Fibroblast of lung (primary cell): ENCODE results near the gene RPL9. TPM values are rescaled to one million over a fixed set of nuclear protein-coding genes. Genes with fewer than 3 reads are reported as not detected.

Experiments
- DNase-seq, 2 donors: peaks; one replicate each; pipeline versions ENCODE4 v3.0.0 to v3.0.0-alpha.2; 2010; ENCODE audit warnings: low read depth in 2 of 2
- H2AFZ ChIP-seq: 2 replicates; pipeline ENCODE4 v1.5.1; 2012; ENCODE audit warnings: low read length, control low read depth, inconsistent platforms
- H3K27ac ChIP-seq: 2 replicates; pipeline ENCODE4 v1.5.1; 2011; ENCODE audit warnings: low read length, control low read depth; ENCODE audit not compliant: insufficient read depth
- H3K27me3 ChIP-seq: 2 replicates; pipeline ENCODE4 v1.5.1; 2011; ENCODE audit warnings: mild to moderate bottlenecking, low read length; ENCODE audit not compliant: control insufficient read depth, insufficient read depth
- H3K36me3 ChIP-seq: 2 replicates; pipeline ENCODE4 v1.5.1; 2011; ENCODE audit warnings: low read length; ENCODE audit not compliant: control insufficient read depth, insufficient read depth
- H3K4me1 ChIP-seq: 2 replicates; pipeline ENCODE4 v1.5.1; 2011; ENCODE audit warnings: low read length; ENCODE audit not compliant: control insufficient read depth, insufficient read depth; ENCODE audit errors: extremely low read depth
- H3K4me2 ChIP-seq: 2 replicates; pipeline ENCODE4 v1.5.1; 2011; ENCODE audit warnings: low read length, control low read depth; ENCODE audit not compliant: insufficient read depth; ENCODE audit errors: extremely low read depth
- H3K4me3 ChIP-seq, 4 experiments: fragments of 200-600 bp in 1 of 4; sonication (generic) in 1 of 4; replicated peaks in 1 of 4; 2 replicates each; pipeline ENCODE4 v1.5.1; 2011 to 2016; ENCODE audit warnings: low read length in 4 of 4, low read depth in 3 of 4, mild to moderate bottlenecking in 3 of 4, control low read depth in 2 of 4, inconsistent platforms in 1 of 4, mixed read lengths in 1 of 4; ENCODE audit not compliant: insufficient read depth in 1 of 4; ENCODE audit errors: control extremely low read depth in 1 of 4
- H3K79me2 ChIP-seq: 2 replicates; pipeline ENCODE4 v1.5.1; 2012; ENCODE audit warnings: mild to moderate bottlenecking, low read length, inconsistent platforms; ENCODE audit not compliant: control insufficient read depth, insufficient read depth
- H3K9ac ChIP-seq: 2 replicates; pipeline ENCODE4 v1.5.1; 2011; ENCODE audit warnings: mild to moderate bottlenecking, low read length, control low read depth; ENCODE audit not compliant: insufficient read depth
- H3K9me3 ChIP-seq: 2 replicates; pipeline ENCODE4 v1.5.1; 2012; ENCODE audit warnings: low read depth, low read length; ENCODE audit not compliant: control insufficient read depth, insufficient read depth
- H4K20me1 ChIP-seq: 2 replicates; pipeline ENCODE4 v1.5.1; 2011; ENCODE audit warnings: low read length; ENCODE audit not compliant: control insufficient read depth, insufficient read depth; ENCODE audit errors: extremely low read depth
- CTCF ChIP-seq, 2 donors: IDR thresholded peaks in 1 of 2; conservative IDR thresholded peaks in 1 of 2; 1 replicate in 1 of 2; 2 replicates in 1 of 2; pipeline ENCODE4 v1.5.1; 2011 to 2012; ENCODE audit warnings: low read length in 2 of 2, control low read depth in 1 of 2, inconsistent platforms in 1 of 2, low read depth in 1 of 2, mild to moderate bottlenecking in 1 of 2
- EZH2 ChIP-seq: IDR thresholded peaks from 2 replicates; pipeline ENCODE4 v1.5.1; 2012; ENCODE audit warnings: low read length, control low read depth, mild to moderate bottlenecking; ENCODE audit errors: missing control alignments
- polyA plus RNA-seq, 2 donors: library from polyadenylated mRNA; depleted of rRNA in 1 of 2; stranded (reverse) in 1 of 2; unstranded in 1 of 2; fragments of >200 nt; gene quantifications; 2 replicates each; pipeline ENCODE4 v1.2.1, GENCODE V29; 2011 to 2012; ENCODE audit warnings: missing spikeins in 1 of 2
- total RNA-seq: library from RNA; depleted of rRNA; stranded (reverse); fragments of >200 nt; gene quantifications from 2 replicates; pipeline ENCODE4 v1.2.1, GENCODE V29; 2014

Gene RPL9
- total and polyA plus RNA-seq, 2 donors (not counting 1 experiment from before 2014, with no cell fraction given): 1,426 to 2,253 TPM

- Histone ChIP-seq H3K27ac (no peak overlapping the region), H3K27me3 (no peaks in the 10 kb centered on the region), H3K9me3 (no peaks in the 10 kb centered on the region), H3K4me3 (no peak overlapping the region), H3K9ac (no peak overlapping the region), H2AFZ (no peak overlapping the region), H3K36me3 (no peaks in the 10 kb centered on the region), H3K79me2 (no peaks in the 10 kb centered on the region), H3K4me1 (no peaks in the 10 kb centered on the region), H4K20me1 (no peaks in the 10 kb centered on the region), H3K4me2 (no peak overlapping the region)
- no peak for TF ChIP-seq EZH2
- no peak for TF ChIP-seq CTCF (conservative IDR thresholded peaks at IDR 0.05 in 1 of 2, IDR thresholded peaks at IDR 0.05 in 1 of 2; ENCODE audit: low read depth in 1 of 2, low read length in 2 of 2)
- no peak for DNase-seq
Measured at GRCh38 chr4:39407584-39407885, 51.2 kb downstream of the RPL9 start.

GRCh38 chr4:39406763-39407583 is 51.7 kb downstream of the RPL9 start, which contains the start of gene KLB:
Gene KLB (plus strand): TSS chr4:39406930. CDS start chr4:39406950, 20 bp downstream.
- H3K36me3 ChIP-seq: no peaks in the 10 kb centered on the region
- H3K4me2 ChIP-seq: peak within 1 kb of the TSS; percentile 21
- H3K4me1 ChIP-seq: no peaks in the 10 kb centered on the region
- no peaks in the 10 kb centered on the region for H3K79me2 ChIP-seq
- no peaks in the 10 kb centered on the region for H3K9me3 ChIP-seq
- H3K27me3 ChIP-seq: no peaks in the 10 kb centered on the region
- H3K9ac ChIP-seq: no peak within 1 kb of the TSS
- H3K27ac ChIP-seq: no peak within 1 kb of the TSS
- DNase-seq: peak in 1 of 2 donors; percentile 9
- H2AFZ ChIP-seq: peak within 1 kb of the TSS; percentile 41
- no peak for TF ChIP-seq EZH2
- TF ChIP-seq CTCF (conservative IDR thresholded peaks at IDR 0.05 in 1 of 2, IDR thresholded peaks at IDR 0.05 in 1 of 2; ENCODE audit: low read depth in 1 of 2, low read length in 2 of 2): no peak
- peak within 1 kb of the TSS in 1 of 4 experiments; percentile 29 for H3K4me3 ChIP-seq
- no peaks in the 10 kb centered on the region for H4K20me1 ChIP-seq

Other genes with a start within 250 kb of the RPL9 start
- 44.4 and 52.4 TPM in 2 replicates for gene RFC1, start 92.6 kb downstream of the RPL9 start, total RNA-seq
- 29.9 and 31.3 TPM in 2 replicates for gene RFC1, start 92.6 kb downstream of the RPL9 start, polyA plus RNA-seq
- gene KLB, start 52.0 kb downstream of the RPL9 start, total RNA-seq: not detected in 2 replicates
- not detected in 2 replicates for gene KLB, start 52.0 kb downstream of the RPL9 start, polyA plus RNA-seq
- gene LIAS, start 134 bp upstream of the RPL9 start, total RNA-seq: 8.0 and 8.6 TPM in 2 replicates
- 7.1 and 9.6 TPM in 2 replicates for gene LIAS, start 134 bp upstream of the RPL9 start, polyA plus RNA-seq
- gene UGDH, start 68.5 kb upstream of the RPL9 start, total RNA-seq: 85.9 and 93.7 TPM in 2 replicates
- 154 and 182 TPM in 2 replicates for gene UGDH, start 68.5 kb upstream of the RPL9 start, polyA plus RNA-seq
- 35.4 and 39.0 TPM in 2 replicates for gene SMIM14, start 179.9 kb upstream of the RPL9 start, total RNA-seq
- gene SMIM14, start 179.9 kb upstream of the RPL9 start, polyA plus RNA-seq: 25.9 and 41.4 TPM in 2 replicates
- 12.8 and 15.0 TPM in 2 replicates for gene UBE2K, start 239.2 kb upstream of the RPL9 start, total RNA-seq
- 121 and 122 TPM in 2 replicates for gene UBE2K, start 239.2 kb upstream of the RPL9 start, polyA plus RNA-seq